Measurements from ENCODE around the gene TASP1. TPM values are rescaled to one million over a fixed set of nuclear protein-coding genes. Genes with fewer than 3 reads are reported as not detected.

The TASP1 gene
- total RNA-seq, 1 experiment from 2014 or later: 9.5 TPM

DNA sequence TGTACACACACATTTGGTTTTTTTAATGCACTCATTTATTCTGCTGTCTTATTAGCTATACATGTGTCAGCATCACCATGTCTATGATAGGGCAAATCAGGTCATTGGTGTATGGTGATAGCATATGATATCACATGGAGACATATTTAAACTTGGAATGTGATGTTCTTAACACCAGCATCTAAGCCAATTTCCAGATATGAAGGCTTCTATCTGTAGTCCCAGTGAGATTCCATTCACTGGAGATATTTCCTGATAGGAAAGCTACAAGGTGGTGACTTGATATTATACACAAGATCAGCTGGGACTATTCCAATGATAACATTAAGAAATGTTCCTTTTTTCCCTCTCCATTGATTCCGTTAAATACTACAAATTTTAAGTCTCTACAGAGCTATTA is 89.3 kb downstream of the TASP1 start:
- no peaks in the 10 kb centered on the region for H3K9me3 ChIP-seq (ENCODE audit: control insufficient read depth, low read depth, low read length)
- Mint-ChIP-seq H3K4me3 (no peak overlapping the region), H3K9me3 (no peaks in the 10 kb centered on the region), H3K4me1 (peaks cover 2 to 14% of the 10 kb centered on the region in 2 experiments; a peak in 3 of 4 replicates), H3K36me3 (ENCODE audit: insufficient read depth in 1 of 3, low read depth in 3 of 3) (no peaks in the 10 kb centered on the region), H3K27me3 (ENCODE audit: low read depth) (no peaks in the 10 kb centered on the region), H3K27ac (no peak overlapping the region)
- H3K9ac ChIP-seq (ENCODE audit: extremely low read depth, insufficient read length, low read length): no peak overlapping the region
- no peak overlapping the region for H3K4me2 ChIP-seq (ENCODE audit: insufficient read depth, insufficient read length, low read length)
- no peak overlapping the region for H3T11ph ChIP-seq (ENCODE audit: low read length)
- no peak overlapping the region for H2BK12ac ChIP-seq (ENCODE audit: insufficient read length, low read depth, low read length)
- H4K91ac ChIP-seq (ENCODE audit: insufficient read length, low read depth, low read length): no peak overlapping the region
- DNase-seq: no peak
- no peak overlapping the region for H2BK5ac ChIP-seq (ENCODE audit: insufficient read length, low read length)
- H3K56ac ChIP-seq (ENCODE audit: insufficient read length, low read depth, low read length): no peak overlapping the region
- no peak overlapping the region for H3K18ac ChIP-seq (ENCODE audit: insufficient read length, low read depth, low read length)
- H4K5ac ChIP-seq (ENCODE audit: insufficient read length, low read depth, low read length): no peak overlapping the region
- H2AK5ac ChIP-seq (ENCODE audit: insufficient read length, low read length): no peak overlapping the region
- H3K79me1 ChIP-seq (ENCODE audit: insufficient read depth, low read depth, low read length, poor library complexity, severe bottlenecking): no peaks in the 10 kb centered on the region
- H2BK15ac ChIP-seq (ENCODE audit: low read depth, low read length): no peak overlapping the region
- H3K79me2 ChIP-seq (ENCODE audit: insufficient read depth, low read length): no peaks in the 10 kb centered on the region
- H3K14ac ChIP-seq (ENCODE audit: insufficient read depth, low read length): no peak overlapping the region
- WGBS (ENCODE audit: extremely low coverage, insufficient read length, low lambda C conversion rate): no CpG with 5 or more reads among the region's 1 CpG
- no peak overlapping the region for H3K23ac ChIP-seq (ENCODE audit: insufficient read length, low read depth, low read length)
- H3K4ac ChIP-seq (ENCODE audit: low read depth, low read length): no peak overlapping the region
- no peaks in the 10 kb centered on the region for H3K4me1 ChIP-seq (ENCODE audit: insufficient read depth, low read length)
- H4K8ac ChIP-seq (replicated peaks; ENCODE audit: insufficient read length, low read depth, low read length): no peak overlapping the region
- no peak overlapping the region for H3K27ac ChIP-seq (ENCODE audit: insufficient read length, low read depth, low read length)
- H4K20me1 ChIP-seq (ENCODE audit: control insufficient read depth, insufficient read depth, insufficient read length): no peaks in the 10 kb centered on the region
- H2AFZ ChIP-seq (ENCODE audit: low read length): no peak overlapping the region
- TF ChIP-seq, protein P1, sequence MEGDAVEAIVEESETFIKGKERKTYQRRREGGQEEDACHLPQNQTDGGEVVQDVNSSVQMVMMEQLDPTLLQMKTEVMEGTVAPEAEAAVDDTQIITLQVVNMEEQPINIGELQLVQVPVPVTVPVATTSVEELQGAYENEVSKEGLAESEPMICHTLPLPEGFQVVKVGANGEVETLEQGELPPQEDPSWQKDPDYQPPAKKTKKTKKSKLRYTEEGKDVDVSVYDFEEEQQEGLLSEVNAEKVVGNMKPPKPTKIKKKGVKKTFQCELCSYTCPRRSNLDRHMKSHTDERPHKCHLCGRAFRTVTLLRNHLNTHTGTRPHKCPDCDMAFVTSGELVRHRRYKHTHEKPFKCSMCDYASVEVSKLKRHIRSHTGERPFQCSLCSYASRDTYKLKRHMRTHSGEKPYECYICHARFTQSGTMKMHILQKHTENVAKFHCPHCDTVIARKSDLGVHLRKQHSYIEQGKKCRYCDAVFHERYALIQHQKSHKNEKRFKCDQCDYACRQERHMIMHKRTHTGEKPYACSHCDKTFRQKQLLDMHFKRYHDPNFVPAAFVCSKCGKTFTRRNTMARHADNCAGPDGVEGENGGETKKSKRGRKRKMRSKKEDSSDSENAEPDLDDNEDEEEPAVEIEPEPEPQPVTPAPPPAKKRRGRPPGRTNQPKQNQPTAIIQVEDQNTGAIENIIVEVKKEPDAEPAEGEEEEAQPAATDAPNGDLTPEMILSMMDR (conservative IDR thresholded peaks at IDR 0.05): no peak
- no peak overlapping the region for H2BK120ac ChIP-seq (ENCODE audit: low read depth, low read length, poor library complexity, severe bottlenecking)
- no peaks in the 10 kb centered on the region for H3K27me3 ChIP-seq (ENCODE audit: insufficient read depth, low read length)
- no peak overlapping the region for H2BK20ac ChIP-seq (ENCODE audit: low read depth, low read length, poor library complexity, severe bottlenecking)
- H3K23me2 ChIP-seq (ENCODE audit: insufficient read length, low read depth, low read length, poor library complexity, severe bottlenecking): no peaks in the 10 kb centered on the region

Data from H9 (cell line).